GM23248 (cell line): Measurements from ENCODE around the gene MAP3K19.
"Not testable (repeated sequence)": the region's sequence is repeated elsewhere in the genome, so short reads cannot be mapped to it uniquely, and the experiment has no call there.

ENCODE experiments used
- EZH2 ChIP-seq: fragments of 200-600 bp; sonication (generic); IDR thresholded peaks from 2 replicates; pipeline ENCODE4 v1.6.1; 2018; ENCODE audit warnings: antibody characterized with exemption, mild to moderate bottlenecking; ENCODE audit not compliant: insufficient read depth, poor library complexity, severe bottlenecking
- EZH2phosphoT487 ChIP-seq: fragments of 200-600 bp; sonication (generic); IDR thresholded peaks from 2 replicates; pipeline ENCODE4 v1.6.1; 2018; ENCODE audit warnings: antibody characterized with exemption, moderate library complexity, mild to moderate bottlenecking, low read depth; ENCODE audit not compliant: insufficient read depth

DNA sequence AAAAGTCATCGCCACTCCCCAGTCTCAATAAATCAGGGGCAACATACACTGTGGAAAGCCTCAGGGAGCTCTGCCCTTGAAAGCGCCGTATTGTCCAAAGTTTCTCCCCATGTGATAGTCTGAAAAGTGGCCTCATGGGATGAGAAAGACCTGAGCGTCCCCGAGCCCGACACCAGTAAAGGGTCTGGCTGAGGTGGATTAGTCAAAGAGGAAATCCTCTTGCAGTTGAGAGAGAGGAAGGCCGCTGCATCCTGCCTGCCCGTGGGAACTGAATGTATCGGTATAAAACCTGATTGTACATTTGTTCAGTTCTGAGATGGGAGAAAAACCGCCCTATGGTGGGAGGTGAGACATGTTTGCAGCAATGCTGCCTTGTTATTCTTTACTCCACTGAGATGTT lies 80.1 kb downstream of the MAP3K19 start:
- not testable (repeated sequence) for TF ChIP-seq EZH2, EZH2phosphoT487
